Left lung (tissue), 10 donors: Measurements from ENCODE around the gene WBP2. TPM values are rescaled to one million over a fixed set of nuclear protein-coding genes. Genes with fewer than 3 reads are reported as not detected.

Experiments
- ATAC-seq: fragments of 200-7000 bp; cut with Tn5 transposase; one replicate; pipeline ENCODE4 v1.9.1; 2020; ENCODE audit warnings: moderate library complexity
- DNase-seq, 4 donors: peaks; one replicate each; pipeline ENCODE4 v3.0.0-alpha.2; 2013 to 2020
- H3K27ac ChIP-seq, 2 donors: fragments of 200-600 bp; sonication (generic) in 1 of 2; one replicate each; pipeline versions ENCODE4 v1.5.0 to v1.8.0; 2020 to 2021
- H3K27me3 ChIP-seq, 2 donors: fragments of 200-600 bp; sonication (generic) in 1 of 2; one replicate each; pipeline versions ENCODE4 v1.5.0 to v1.8.0; 2020 to 2021
- H3K36me3 ChIP-seq, 2 donors: fragments of 200-600 bp; sonication (generic) in 1 of 2; one replicate each; pipeline versions ENCODE4 v1.5.0 to v1.8.0; 2020 to 2021
- H3K4me1 ChIP-seq, 2 donors: fragments of 200-600 bp; one replicate each; pipeline ENCODE4 v1.8.0; 2021
- H3K4me3 ChIP-seq, 2 donors: fragments of 200-600 bp; sonication (generic) in 1 of 2; one replicate each; pipeline versions ENCODE4 v1.5.0 to v1.8.0; 2020 to 2021; ENCODE audit warnings: mild to moderate bottlenecking in 1 of 2
- H3K9me3 ChIP-seq, 2 donors: fragments of 200-600 bp; sonication (generic) in 1 of 2; one replicate each; pipeline versions ENCODE4 v1.5.0 to v1.8.0; 2020 to 2021
- CTCF ChIP-seq, 2 donors: fragments of 200-600 bp; sonication (generic) in 1 of 2; IDR thresholded peaks; one replicate each; pipeline versions ENCODE4 v1.5.0 to v1.8.0; 2021; ENCODE audit warnings: antibody characterized with exemption in 2 of 2
- intact Hi-C, 2 donors: fragments of 100-400 bp; cut with DNase I; formaldehyde crosslinking; loops; one replicate each; pipeline versions ENCODE4 v1.11.2 to v1.14.2; 2022
- polyA plus RNA-seq, 6 donors: library from polyadenylated mRNA; unstranded; fragments of 120-200 nt; gene quantifications; one replicate each; pipeline ENCODE4 v1.2.1, GENCODE V29; 2013; ENCODE audit not compliant: insufficient read length in 6 of 6
- total RNA-seq, 2 donors: library from RNA; stranded (reverse); fragmentation: NEBNext Ultra II Directional; extraction: Animal tissue kit (Norgen Biotek cat#: 25700); gene quantifications; one replicate each; pipeline ENCODE4 v1.2.1, GENCODE V29; 2021
- donor health status: DM: no; HTN: yes; CAD: no.
- donor health status: DM: no; HTN: no; CAD: no.

WBP2 gene
- total and polyA plus RNA-seq, 8 donors, result 64.1 to 132 (median 75.6) TPM

- intact Hi-C loops, result no loop called here
- Histone ChIP-seq H3K27me3 (peaks cover 0 to 39% of the 10 kb centered on the region in 2 donors), H3K36me3 (peaks cover 0 to 22% of the 10 kb centered on the region in 2 donors), H3K9me3 (no peaks in the 10 kb centered on the region), H3K27ac (peak overlapping the region; percentile 90 to 94), H3K4me1 (peaks cover 29 to 72% of the 10 kb centered on the region in 2 donors), H3K4me3 (peak overlapping the region in 1 of 2 donors; percentile 74)
- TF ChIP-seq CTCF (IDR thresholded peaks at IDR 0.05), result no peak
- DNase-seq (peak in 1 of 4 donors; percentile 89), ATAC-seq (peak; percentile 38)
Measured at GRCh38 chr17:75875940-75876189, 20.7 kb upstream of the WBP2 start.

GRCh38 chr17:75875182-75875939 is 20.2 kb upstream of the WBP2 start:
- peaks cover 0 to 22% of the 10 kb centered on the region in 2 donors for H3K36me3 ChIP-seq
- TF ChIP-seq CTCF (IDR thresholded peaks at IDR 0.05), result no peak
- intact Hi-C loops, result no loop called here
- no peaks in the 10 kb centered on the region for H3K9me3 ChIP-seq
- peaks cover 0 to 39% of the 10 kb centered on the region in 2 donors for H3K27me3 ChIP-seq
- no peak for ATAC-seq
- peak in 1 of 4 donors; percentile 53 for DNase-seq
- H3K27ac ChIP-seq, result peak overlapping the region; percentile 90 to 94
- H3K4me1 ChIP-seq, result peaks cover 29 to 72% of the 10 kb centered on the region in 2 donors
- H3K4me3 ChIP-seq, result peak overlapping the region in 1 of 2 donors; percentile 74

GRCh38 chr17:75874323-75875181 is 19.4 kb upstream of the WBP2 start:
- H3K36me3 ChIP-seq, result peaks cover 0 to 22% of the 10 kb centered on the region in 2 donors
- no peak for TF ChIP-seq CTCF (IDR thresholded peaks at IDR 0.05)
- DNase-seq (no peak), ATAC-seq (no peak)
- no peaks in the 10 kb centered on the region for H3K9me3 ChIP-seq
- no peak overlapping the region for H3K4me3 ChIP-seq
- H3K4me1 ChIP-seq, result peaks cover 34 to 72% of the 10 kb centered on the region in 2 donors
- peak overlapping the region in 1 of 2 donors; percentile 90 for H3K27ac ChIP-seq
- intact Hi-C loops, result no loop called here
- peaks cover 0 to 39% of the 10 kb centered on the region in 2 donors for H3K27me3 ChIP-seq

GRCh38 chr17:75873587-75874322 is 18.6 kb upstream of the WBP2 start:
- H3K4me3 ChIP-seq, result no peak overlapping the region
- H3K9me3 ChIP-seq, result no peaks in the 10 kb centered on the region
- peaks cover 0 to 22% of the 10 kb centered on the region in 2 donors for H3K36me3 ChIP-seq
- ATAC-seq, result no peak
- DNase-seq, result no peak
- peaks cover 37 to 65% of the 10 kb centered on the region in 2 donors for H3K4me1 ChIP-seq
- H3K27me3 ChIP-seq, result peaks cover 0 to 32% of the 10 kb centered on the region in 2 donors
- H3K27ac ChIP-seq, result peak overlapping the region; percentile 85 to 90
- intact Hi-C loops, result no loop called here
- no peak for TF ChIP-seq CTCF (IDR thresholded peaks at IDR 0.05)
